SK-N-SH (cell line): Measurements from ENCODE around the gene ZNF627. TPM values are rescaled to one million over a fixed set of nuclear protein-coding genes. Genes with fewer than 3 reads are reported as not detected.

Source experiments
- CTCF ChIA-PET: fragments of 300-600, 350-600 bp; formaldehyde crosslinking; extraction: SDS; loops from one replicate; lab custom pipeline; 2021; lab: Yijun Ruan, JAX
- POLR2A ChIA-PET: fragments of 350-600 bp; sonication (Branson Sonifier 250); formaldehyde crosslinking; extraction: SDS; loops from one replicate; lab custom pipeline; 2020; ENCODE audit warnings: antibody characterized with exemption, inconsistent platforms; lab: Yijun Ruan, JAX
- DNase-seq: peaks from one replicate; pipeline ENCODE4 v3.0.0; 2012
- H2AFZ ChIP-seq: fragments of 200-600 bp; sonication (generic); 2 replicates; pipeline ENCODE4 v1.8.1; 2016; ENCODE audit warnings: antibody characterized with exemption, mild to moderate bottlenecking, low read depth
- H3F3A ChIP-seq: fragments of 200-600 bp; sonication (generic); replicated peaks from 2 replicates; pipeline ENCODE3; 2016; ENCODE audit warnings: antibody characterized with exemption, mild to moderate bottlenecking; ENCODE audit not compliant: insufficient read depth
- H3K27ac ChIP-seq, 2 experiments: fragments of 200-500 bp in 1 of 2; fragments of 200-600 bp in 1 of 2; sonication (Bioruptor generic) in 1 of 2; sonication (generic), shearing (Covaris generic) in 1 of 2; 2 replicates each; pipeline versions ENCODE4 v1.5.1 to v1.6.1; 2014 to 2016; ENCODE audit warnings: low read depth in 2 of 2, inconsistent platforms in 1 of 2, low read length in 1 of 2, mild to moderate bottlenecking in 1 of 2, mixed read lengths in 1 of 2
- H3K27me3 ChIP-seq: fragments of 200-600 bp; sonication (generic), shearing (Covaris generic); 2 replicates; pipeline ENCODE4 v1.6.1; 2016; ENCODE audit warnings: mixed run types; ENCODE audit not compliant: insufficient read depth
- H3K36me3 ChIP-seq, 2 experiments: fragments of 200-500 bp in 1 of 2; fragments of 200-600 bp in 1 of 2; sonication (Bioruptor generic) in 1 of 2; sonication (generic) in 1 of 2; replicated peaks in 1 of 2; 2 replicates each; pipeline versions ENCODE3 to v1.5.1; 2014 to 2016; ENCODE audit warnings: low read length in 1 of 2, mild to moderate bottlenecking in 1 of 2; ENCODE audit not compliant: insufficient read depth in 2 of 2, control insufficient read depth in 1 of 2
- H3K4me1 ChIP-seq, 2 experiments: fragments of 200-500 bp in 1 of 2; fragments of 200-600 bp in 1 of 2; sonication (Bioruptor generic) in 1 of 2; sonication (generic), shearing (Covaris generic) in 1 of 2; 2 replicates each; pipeline versions ENCODE4 v1.5.1 to v1.6.1; 2014 to 2016; ENCODE audit warnings: low read depth in 1 of 2, low read length in 1 of 2, mixed run types in 1 of 2; ENCODE audit not compliant: insufficient read depth in 2 of 2, control insufficient read depth in 1 of 2
- H3K4me2 ChIP-seq: fragments of 200-600 bp; sonication (generic), shearing (Covaris generic); 2 replicates; pipeline ENCODE4 v1.6.1; 2017; ENCODE audit warnings: mixed run types
- H3K4me3 ChIP-seq, 2 experiments: fragments of 200-500 bp in 1 of 2; fragments of 200-600 bp in 1 of 2; sonication (Bioruptor generic) in 1 of 2; sonication (generic), shearing (Covaris generic) in 1 of 2; 2 replicates each; pipeline versions ENCODE4 v1.5.1 to v1.8.1; 2014 to 2016; ENCODE audit warnings: low read depth in 2 of 2, inconsistent platforms in 1 of 2, low read length in 1 of 2, mild to moderate bottlenecking in 1 of 2, mixed read lengths in 1 of 2, moderate library complexity in 1 of 2
- H3K79me2 ChIP-seq: fragments of 200-600 bp; sonication (generic); 2 replicates; pipeline ENCODE4 v1.8.1; 2017; ENCODE audit warnings: mild to moderate bottlenecking; ENCODE audit not compliant: insufficient read depth
- H3K9ac ChIP-seq: fragments of 200-600 bp; sonication (generic); 2 replicates; pipeline ENCODE4 v1.6.1; 2017; ENCODE audit warnings: mixed run types
- H3K9me2 ChIP-seq: fragments of 200-600 bp; sonication (generic); 2 replicates; pipeline ENCODE4 v1.6.1; 2017; ENCODE audit warnings: mixed run types
- H3K9me3 ChIP-seq: fragments of 200-600 bp; sonication (generic); 2 replicates; pipeline ENCODE4 v1.6.1; 2017; ENCODE audit warnings: mixed run types, mild to moderate bottlenecking, moderate library complexity
- H4K20me1 ChIP-seq: fragments of 200-600 bp; sonication (generic); 2 replicates; pipeline ENCODE4 v1.6.1; 2017; ENCODE audit warnings: mild to moderate bottlenecking, mixed run types; ENCODE audit not compliant: insufficient read depth
- CHD2 ChIP-seq: fragments of 150-350 bp; IDR thresholded peaks from 2 replicates; pipeline ENCODE4 v1.6.1; 2018; ENCODE audit warnings: low read length; ENCODE audit not compliant: partially characterized antibody
- ELF1 ChIP-seq: IDR thresholded peaks from 2 replicates; pipeline ENCODE4 v1.4.0; 2012
- EP300 ChIP-seq, 2 experiments: IDR thresholded peaks; 2 replicates each; pipeline versions ENCODE4 v1.4.0 to v1.6.1; 2012; ENCODE audit warnings: borderline replicate concordance in 1 of 2, low read depth in 1 of 2, low read length in 1 of 2
- EZH2phosphoT487 ChIP-seq: fragments of 200-600 bp; sonication (generic); IDR thresholded peaks from 2 replicates; pipeline ENCODE4 v1.6.1; 2017; ENCODE audit warnings: low read depth, mixed run types, mild to moderate bottlenecking, antibody characterized with exemption, moderate library complexity, borderline replicate concordance
- GATA2 ChIP-seq: sonication (generic); formaldehyde crosslinking; IDR thresholded peaks from 2 replicates; pipeline ENCODE4 v1.5.0; 2020; ENCODE audit warnings: mild to moderate bottlenecking, missing genetic modification reagents
- JUND ChIP-seq: IDR thresholded peaks from 2 replicates; pipeline ENCODE4 v1.4.0; 2012
- MEF2A ChIP-seq: IDR thresholded peaks from 2 replicates; pipeline ENCODE4 v1.4.0; 2012; ENCODE audit warnings: low read depth, borderline replicate concordance
- MXI1 ChIP-seq: IDR thresholded peaks from 2 replicates; pipeline ENCODE4 v1.6.1; 2012; ENCODE audit warnings: mild to moderate bottlenecking, low read depth, low read length, improper control_type of control experiment
- RAD21 ChIP-seq: IDR thresholded peaks from 2 replicates; pipeline ENCODE4 v1.6.1; 2012; ENCODE audit warnings: mild to moderate bottlenecking, low read length
- RCOR1 ChIP-seq: fragments of 150-350 bp; IDR thresholded peaks from 2 replicates; pipeline ENCODE4 v1.6.1; 2017; ENCODE audit warnings: antibody characterized with exemption, low read length
- SMC3 ChIP-seq: IDR thresholded peaks from 2 replicates; pipeline ENCODE4 v1.6.1; 2012; ENCODE audit warnings: low read depth, low read length, improper control_type of control experiment
- TCF12 ChIP-seq: IDR thresholded peaks from 2 replicates; pipeline ENCODE4 v1.4.0; 2012
- TEAD4 ChIP-seq: IDR thresholded peaks from 2 replicates; pipeline ENCODE4 v1.4.0; 2012; ENCODE audit warnings: mild to moderate bottlenecking, borderline replicate concordance; ENCODE audit not compliant: insufficient read depth
- WGBS: methylation state at CpG from one replicate; pipeline ENCODE4 v1.1.6; 2017; ENCODE audit warnings: low lambda C conversion rate; 5-methylcytosine and 5-hydroxymethylcytosine counted together
- polyA plus RNA-seq, 3 experiments: library from polyadenylated mRNA; depleted of rRNA; stranded (reverse); fragments of >200 nt; gene quantifications; 2 replicates each; pipeline ENCODE4 v1.2.3, GENCODE V29; 2012
- TF ChIP-seq, protein P1 (sequence below): IDR thresholded peaks from 2 replicates; pipeline ENCODE4; 2012
- TF ChIP-seq, protein P2 (sequence below): IDR thresholded peaks from 2 replicates; pipeline ENCODE4 v1.4.0; 2012; ENCODE audit warnings: low read depth
- TF ChIP-seq, protein P3 (sequence below): fragments of 150-350 bp; IDR thresholded peaks from 2 replicates; pipeline ENCODE4 v1.6.1; 2017; ENCODE audit warnings: antibody characterized with exemption, low read length, low read depth, borderline replicate concordance
- TF ChIP-seq, protein P4 (sequence below): IDR thresholded peaks from 2 replicates; pipeline ENCODE4 v1.4.0; 2012; ENCODE audit warnings: low read depth, borderline replicate concordance
- TF ChIP-seq, protein P5 (sequence below): IDR thresholded peaks from 2 replicates; pipeline ENCODE4 v1.6.1; 2012; ENCODE audit warnings: mild to moderate bottlenecking, low read depth, low read length, moderate library complexity

ZNF627 gene
- polyA plus RNA-seq, 1 of the 3 experiments (the other 2 are of a cell fraction), result 5.8 TPM

DNA sequence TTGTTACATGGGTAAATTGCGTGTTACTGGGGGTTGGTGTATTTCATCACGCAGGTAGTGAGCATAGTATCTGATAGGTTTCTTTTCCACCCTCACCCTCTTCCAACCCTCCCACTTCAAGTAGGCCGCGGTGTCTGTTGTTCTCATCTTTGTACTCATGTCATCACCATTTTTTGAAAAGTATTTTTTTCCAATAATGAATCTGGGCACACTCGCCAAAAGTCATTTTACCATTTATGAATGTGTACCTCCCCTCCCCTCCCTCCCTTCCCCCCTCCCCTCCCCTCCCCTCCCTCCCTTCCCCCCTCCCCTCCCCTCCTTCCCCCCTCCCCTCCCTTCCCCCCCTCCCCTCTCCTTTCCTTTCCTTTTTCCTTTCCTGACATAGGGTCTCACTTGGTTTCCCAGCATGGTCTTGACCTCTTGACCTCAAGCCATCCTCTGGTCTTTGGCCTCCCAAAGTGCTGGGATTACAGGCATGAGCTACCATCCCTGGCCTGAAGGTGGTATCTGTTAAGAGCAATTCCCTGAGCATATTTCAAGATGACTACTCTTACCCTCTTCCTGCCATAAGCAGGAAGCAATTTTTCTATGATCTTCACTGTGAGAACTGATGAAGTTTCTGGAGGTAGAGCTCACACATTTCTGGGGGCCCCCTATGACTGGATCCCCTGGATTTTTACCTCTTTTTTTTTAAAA, 15.7 kb downstream of the ZNF627 start (continued):
- TF ChIP-seq, protein P1, sequence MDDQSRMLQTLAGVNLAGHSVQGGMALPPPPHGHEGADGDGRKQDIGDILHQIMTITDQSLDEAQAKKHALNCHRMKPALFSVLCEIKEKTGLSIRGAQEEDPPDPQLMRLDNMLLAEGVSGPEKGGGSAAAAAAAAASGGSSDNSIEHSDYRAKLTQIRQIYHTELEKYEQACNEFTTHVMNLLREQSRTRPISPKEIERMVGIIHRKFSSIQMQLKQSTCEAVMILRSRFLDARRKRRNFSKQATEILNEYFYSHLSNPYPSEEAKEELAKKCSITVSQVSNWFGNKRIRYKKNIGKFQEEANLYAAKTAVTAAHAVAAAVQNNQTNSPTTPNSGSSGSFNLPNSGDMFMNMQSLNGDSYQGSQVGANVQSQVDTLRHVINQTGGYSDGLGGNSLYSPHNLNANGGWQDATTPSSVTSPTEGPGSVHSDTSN, result no peak

DNA sequence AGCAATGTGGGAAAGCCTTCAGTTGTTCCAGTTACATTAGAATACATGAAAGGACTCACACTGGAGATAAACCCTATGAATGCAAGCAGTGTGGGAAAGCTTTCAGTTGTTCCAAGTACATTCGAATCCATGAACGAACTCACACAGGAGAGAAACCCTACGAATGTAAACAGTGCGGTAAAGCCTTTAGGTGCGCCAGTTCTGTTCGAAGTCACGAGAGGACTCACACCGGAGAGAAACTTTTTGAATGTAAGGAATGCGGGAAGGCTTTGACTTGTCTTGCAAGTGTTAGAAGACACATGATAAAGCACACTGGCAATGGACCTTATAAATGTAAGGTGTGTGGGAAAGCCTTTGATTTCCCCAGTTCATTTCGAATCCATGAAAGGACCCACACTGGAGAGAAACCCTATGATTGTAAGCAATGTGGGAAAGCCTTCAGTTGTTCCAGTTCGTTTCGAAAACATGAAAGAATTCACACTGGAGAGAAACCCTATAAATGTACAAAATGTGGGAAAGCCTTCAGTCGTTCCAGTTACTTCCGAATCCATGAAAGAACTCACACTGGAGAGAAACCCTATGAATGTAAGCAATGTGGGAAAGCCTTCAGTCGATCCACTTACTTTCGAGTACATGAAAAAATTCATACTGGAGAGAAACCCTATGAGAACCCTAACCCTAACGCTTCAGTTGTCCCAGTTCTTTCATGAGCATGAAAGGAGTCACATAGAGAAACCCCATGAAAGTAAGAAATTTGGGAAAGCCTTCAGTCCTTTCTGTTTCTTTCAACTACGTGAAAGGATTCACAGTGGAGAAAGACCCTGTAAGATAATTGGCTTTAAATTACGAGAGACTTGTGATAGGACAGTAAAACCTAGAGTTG, 20.1 kb downstream of the ZNF627 start:
- CTCF ChIA-PET, result no interaction called here
- H3K36me3 ChIP-seq, result peaks cover 57 to 91% of the 10 kb centered on the region in 2 experiments

DNA sequence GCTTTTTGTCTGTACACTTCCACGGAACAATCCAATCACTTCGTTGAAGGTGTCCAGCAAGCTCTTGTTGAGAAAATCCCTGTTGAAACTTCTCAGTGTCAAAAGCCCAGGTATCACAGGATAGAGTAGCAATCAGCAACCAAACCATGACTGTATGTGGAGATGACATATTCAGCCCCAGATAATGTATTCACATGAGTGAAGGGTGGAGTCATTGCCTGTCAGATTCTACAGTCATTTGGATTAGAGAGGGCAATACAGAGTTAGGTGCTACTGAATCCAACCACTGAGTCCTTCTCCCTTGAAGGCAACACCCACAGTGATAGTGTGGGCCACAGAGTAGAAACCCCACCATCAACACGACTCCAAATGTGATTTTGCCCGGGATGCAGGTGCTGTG, 23.3 kb downstream of the ZNF627 start:
- ChIA-PET CTCF (interaction anchor here (0.6 kb wide), 1 partner anchor 14 kb away, joined by 3 read pairs; no protein-coding TSS in a partner anchor), POLR2A (no interaction called here)
- Histone ChIP-seq H3K4me3 (no peak overlapping the region), H3K9me2 (no peaks in the 10 kb centered on the region), H2AFZ (no peak overlapping the region), H3K9me3 (peaks cover 25% of the 10 kb centered on the region; the same call in 1 of the 2 replicates), H3K27ac (no peak overlapping the region), H3K4me2 (no peak overlapping the region), H3K9ac (no peak overlapping the region), H3K4me1 (peaks cover 0 to 9% of the 10 kb centered on the region in 2 experiments; a peak in 2 of 4 replicates), H3K27me3 (no peaks in the 10 kb centered on the region), H3K79me2 (peaks cover 17% of the 10 kb centered on the region), H3F3A (peaks cover 29% of the 10 kb centered on the region), H3K36me3 (peaks cover 50 to 66% of the 10 kb centered on the region in 2 experiments), H4K20me1 (no peaks in the 10 kb centered on the region)
- 86% methylated on average over 4 of the region's 4 CpGs for WGBS
- no peak for DNase-seq
- TF ChIP-seq TCF12 (no peak), MXI1 (no peak), RAD21 (no peak), JUND (no peak), GATA2 (CRISPR knock-in tag) (no peak)
- TF ChIP-seq, protein P2, sequence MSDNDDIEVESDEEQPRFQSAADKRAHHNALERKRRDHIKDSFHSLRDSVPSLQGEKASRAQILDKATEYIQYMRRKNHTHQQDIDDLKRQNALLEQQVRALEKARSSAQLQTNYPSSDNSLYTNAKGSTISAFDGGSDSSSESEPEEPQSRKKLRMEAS, result no peak
- TF ChIP-seq, protein P3, sequence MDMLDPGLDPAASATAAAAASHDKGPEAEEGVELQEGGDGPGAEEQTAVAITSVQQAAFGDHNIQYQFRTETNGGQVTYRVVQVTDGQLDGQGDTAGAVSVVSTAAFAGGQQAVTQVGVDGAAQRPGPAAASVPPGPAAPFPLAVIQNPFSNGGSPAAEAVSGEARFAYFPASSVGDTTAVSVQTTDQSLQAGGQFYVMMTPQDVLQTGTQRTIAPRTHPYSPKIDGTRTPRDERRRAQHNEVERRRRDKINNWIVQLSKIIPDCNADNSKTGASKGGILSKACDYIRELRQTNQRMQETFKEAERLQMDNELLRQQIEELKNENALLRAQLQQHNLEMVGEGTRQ, result no peak
- TF ChIP-seq, protein P4, sequence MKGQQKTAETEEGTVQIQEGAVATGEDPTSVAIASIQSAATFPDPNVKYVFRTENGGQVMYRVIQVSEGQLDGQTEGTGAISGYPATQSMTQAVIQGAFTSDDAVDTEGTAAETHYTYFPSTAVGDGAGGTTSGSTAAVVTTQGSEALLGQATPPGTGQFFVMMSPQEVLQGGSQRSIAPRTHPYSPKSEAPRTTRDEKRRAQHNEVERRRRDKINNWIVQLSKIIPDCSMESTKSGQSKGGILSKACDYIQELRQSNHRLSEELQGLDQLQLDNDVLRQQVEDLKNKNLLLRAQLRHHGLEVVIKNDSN, result no peak
- TF ChIP-seq, protein P5, sequence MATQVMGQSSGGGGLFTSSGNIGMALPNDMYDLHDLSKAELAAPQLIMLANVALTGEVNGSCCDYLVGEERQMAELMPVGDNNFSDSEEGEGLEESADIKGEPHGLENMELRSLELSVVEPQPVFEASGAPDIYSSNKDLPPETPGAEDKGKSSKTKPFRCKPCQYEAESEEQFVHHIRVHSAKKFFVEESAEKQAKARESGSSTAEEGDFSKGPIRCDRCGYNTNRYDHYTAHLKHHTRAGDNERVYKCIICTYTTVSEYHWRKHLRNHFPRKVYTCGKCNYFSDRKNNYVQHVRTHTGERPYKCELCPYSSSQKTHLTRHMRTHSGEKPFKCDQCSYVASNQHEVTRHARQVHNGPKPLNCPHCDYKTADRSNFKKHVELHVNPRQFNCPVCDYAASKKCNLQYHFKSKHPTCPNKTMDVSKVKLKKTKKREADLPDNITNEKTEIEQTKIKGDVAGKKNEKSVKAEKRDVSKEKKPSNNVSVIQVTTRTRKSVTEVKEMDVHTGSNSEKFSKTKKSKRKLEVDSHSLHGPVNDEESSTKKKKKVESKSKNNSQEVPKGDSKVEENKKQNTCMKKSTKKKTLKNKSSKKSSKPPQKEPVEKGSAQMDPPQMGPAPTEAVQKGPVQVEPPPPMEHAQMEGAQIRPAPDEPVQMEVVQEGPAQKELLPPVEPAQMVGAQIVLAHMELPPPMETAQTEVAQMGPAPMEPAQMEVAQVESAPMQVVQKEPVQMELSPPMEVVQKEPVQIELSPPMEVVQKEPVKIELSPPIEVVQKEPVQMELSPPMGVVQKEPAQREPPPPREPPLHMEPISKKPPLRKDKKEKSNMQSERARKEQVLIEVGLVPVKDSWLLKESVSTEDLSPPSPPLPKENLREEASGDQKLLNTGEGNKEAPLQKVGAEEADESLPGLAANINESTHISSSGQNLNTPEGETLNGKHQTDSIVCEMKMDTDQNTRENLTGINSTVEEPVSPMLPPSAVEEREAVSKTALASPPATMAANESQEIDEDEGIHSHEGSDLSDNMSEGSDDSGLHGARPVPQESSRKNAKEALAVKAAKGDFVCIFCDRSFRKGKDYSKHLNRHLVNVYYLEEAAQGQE, result no peak

More for the DNA sequence above, 20.1 kb downstream of the ZNF627 start:
- Histone ChIP-seq H3F3A (peaks cover 20% of the 10 kb centered on the region), H3K79me2 (peaks cover 41% of the 10 kb centered on the region), H3K27me3 (no peaks in the 10 kb centered on the region), H3K9me3 (peaks cover 28% of the 10 kb centered on the region; the same call in 1 of the 2 replicates), H3K4me1 (no peaks in the 10 kb centered on the region), H3K4me3 (peak overlapping the region in 1 of 2 experiments; percentile 24; a peak in 1 of 4 replicates), H4K20me1 (no peaks in the 10 kb centered on the region), H2AFZ (no peak overlapping the region), H3K27ac (no peak overlapping the region), H3K4me2 (no peak overlapping the region), H3K9me2 (no peaks in the 10 kb centered on the region), H3K9ac (no peak overlapping the region)
- DNase-seq, result no peak
- 99% methylated on average over 19 of the region's 19 CpGs for WGBS
- POLR2A ChIA-PET, result no interaction called here
- TF ChIP-seq SMC3 (no peak), ELF1 (no peak), EP300 (IDR thresholded peaks at IDR 0.05; ENCODE audit: borderline replicate concordance in 1 of 2, low read depth in 1 of 2, low read length in 1 of 2) (no peak), MEF2A (no peak), EZH2phosphoT487 (no peak), RCOR1 (no peak), TCF12 (no peak), TEAD4 (no peak), JUND (no peak), CHD2 (no peak)
- TF ChIP-seq, protein P4, result no peak
